NCI-H2081 (cell line): ENCODE measurements around the gene SPECC1.
"Not testable (repeated sequence)": the region's sequence is repeated elsewhere in the genome, so short reads cannot be mapped to it uniquely, and the experiment has no call there.

Experiments used
- DNase-seq, 2 experiments: peaks; one replicate each; lab custom pipeline; 2025; lab: John Stamatoyannopoulos, UW

The SPECC1 gene

GRCh38 chr17:20173091-20173490 is 163.9 kb downstream of the SPECC1 start:
- DNase-seq: no peak

DNA sequence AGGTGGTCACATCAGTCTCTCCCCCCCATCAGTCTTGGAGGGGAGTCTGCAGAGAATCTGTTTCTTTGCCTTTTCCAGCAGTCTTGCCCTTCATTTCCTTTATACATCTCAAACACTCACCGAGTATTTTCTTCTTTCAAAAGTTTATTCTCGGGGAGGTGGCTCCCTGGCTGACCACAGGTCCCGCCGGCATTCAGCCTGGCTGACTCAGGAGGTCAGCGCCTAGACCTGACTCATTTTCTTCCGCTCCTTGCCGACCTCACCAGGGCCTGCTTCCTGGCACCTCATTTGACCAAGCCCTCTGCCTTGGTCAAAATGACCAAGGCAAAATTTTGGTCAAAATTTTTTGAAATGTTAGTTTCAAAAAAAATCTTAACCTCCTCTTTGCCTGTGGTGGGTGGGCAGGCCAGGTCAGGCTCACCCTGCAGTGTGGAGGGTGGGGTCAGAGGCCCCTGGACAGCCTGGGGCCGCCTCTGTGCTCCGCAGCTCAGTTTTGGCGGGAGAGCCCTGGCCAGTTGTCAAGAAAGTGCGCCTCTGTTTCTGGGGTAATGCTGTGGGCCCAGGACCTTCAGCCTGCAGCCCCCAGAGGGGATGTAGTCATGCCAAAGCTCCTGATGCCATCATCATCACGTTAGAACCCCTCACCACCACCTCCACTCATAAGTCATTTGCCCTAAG is 165.6 kb downstream of the SPECC1 start:
- DNase-seq: no peak

GRCh38 chr17:20179041-20179440 is 169.9 kb downstream of the SPECC1 start:
- no peak for DNase-seq

DNA sequence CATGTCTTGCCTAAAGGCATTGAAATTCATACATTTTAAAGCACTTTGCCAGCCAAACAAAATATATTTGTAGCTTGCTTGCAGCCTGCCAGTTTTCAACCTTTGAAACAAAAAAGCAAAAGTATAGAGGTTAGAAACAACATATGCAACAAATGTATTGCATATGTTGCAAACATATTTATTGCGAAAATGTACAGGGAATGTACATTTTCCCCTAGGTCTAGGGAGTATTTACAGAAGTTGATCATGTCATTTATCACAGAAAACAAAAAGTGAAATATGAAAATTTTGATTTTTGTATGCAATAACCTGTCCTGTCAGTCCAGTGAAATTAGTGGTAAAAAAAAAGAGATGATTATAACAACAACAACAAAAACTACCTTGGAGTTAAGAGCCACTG is 171.5 kb downstream of the SPECC1 start:
- DNase-seq: no peak

DNA sequence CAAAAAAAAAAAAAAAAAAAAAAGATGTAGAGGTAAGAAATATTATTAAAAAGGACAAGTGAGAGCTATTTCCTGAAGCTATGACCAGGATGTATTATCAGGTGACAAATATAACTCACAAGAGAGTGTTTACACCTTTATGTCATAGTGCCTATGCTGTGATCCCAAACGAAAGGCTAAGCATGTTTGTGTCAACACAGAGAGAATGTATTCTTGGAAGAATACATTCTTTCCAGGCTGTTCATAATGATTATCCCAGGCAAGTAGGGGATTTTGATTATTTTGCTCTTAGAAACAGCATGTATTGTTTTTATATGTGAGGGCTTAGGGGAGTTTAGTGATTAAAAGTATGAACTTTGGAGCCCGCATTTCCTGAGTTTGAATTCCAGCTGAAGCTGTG is 175.0 kb downstream of the SPECC1 start:
- no peak for DNase-seq

GRCh38 chr17:20184977-20185619 is 175.9 kb downstream of the SPECC1 start:
- no peak for DNase-seq

GRCh38 chr17:20187049-20187448 is 177.9 kb downstream of the SPECC1 start:
- DNase-seq: no peak

- DNase-seq: no peak
Measured at GRCh38 chr17:20189302-20189701, 180.1 kb downstream of the SPECC1 start.

DNA sequence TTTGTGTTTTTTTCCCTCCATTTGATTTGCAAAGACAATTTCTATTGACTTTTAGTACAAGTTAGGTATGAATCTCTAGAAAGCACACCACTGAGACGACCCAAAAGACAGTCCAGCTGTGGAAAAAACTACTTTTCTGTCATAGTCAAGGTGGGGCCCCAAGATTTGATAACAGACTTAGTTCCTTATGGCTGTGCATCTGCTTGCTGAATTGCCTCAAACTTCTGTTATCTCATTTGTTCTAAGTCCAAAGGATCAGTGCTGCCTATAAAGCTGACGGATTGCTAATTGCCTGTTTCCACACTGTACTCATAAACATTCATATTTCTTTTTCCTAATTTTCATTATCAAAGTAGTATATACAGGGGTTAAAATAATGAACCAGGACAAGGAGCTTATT is 180.8 kb downstream of the SPECC1 start:
- DNase-seq: no peak

DNA sequence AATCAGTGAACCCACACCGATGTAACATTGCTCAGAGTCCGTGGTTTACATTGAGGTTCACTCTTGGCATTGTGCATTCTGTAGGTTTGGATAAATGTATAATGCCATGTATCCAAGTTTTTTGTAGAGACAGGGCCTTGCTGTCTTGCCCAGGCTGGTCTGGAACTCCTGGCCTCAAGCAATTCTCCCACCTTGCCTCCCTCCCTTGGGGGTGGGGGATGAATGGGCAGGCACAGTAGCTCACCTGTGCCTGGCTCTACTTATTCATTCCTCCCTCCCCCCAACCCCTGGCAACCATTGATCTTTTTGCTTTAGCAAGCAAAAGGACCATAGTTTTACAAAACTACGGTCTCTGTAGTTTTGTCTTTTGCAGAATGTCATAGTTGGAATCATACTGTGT is 181.4 kb downstream of the SPECC1 start:
- no peak for DNase-seq

GRCh38 chr17:20191056-20191455 is 181.9 kb downstream of the SPECC1 start:
- DNase-seq: no peak

GRCh38 chr17:20196286-20196685 is 187.1 kb downstream of the SPECC1 start:
- not testable (repeated sequence) for DNase-seq

DNA sequence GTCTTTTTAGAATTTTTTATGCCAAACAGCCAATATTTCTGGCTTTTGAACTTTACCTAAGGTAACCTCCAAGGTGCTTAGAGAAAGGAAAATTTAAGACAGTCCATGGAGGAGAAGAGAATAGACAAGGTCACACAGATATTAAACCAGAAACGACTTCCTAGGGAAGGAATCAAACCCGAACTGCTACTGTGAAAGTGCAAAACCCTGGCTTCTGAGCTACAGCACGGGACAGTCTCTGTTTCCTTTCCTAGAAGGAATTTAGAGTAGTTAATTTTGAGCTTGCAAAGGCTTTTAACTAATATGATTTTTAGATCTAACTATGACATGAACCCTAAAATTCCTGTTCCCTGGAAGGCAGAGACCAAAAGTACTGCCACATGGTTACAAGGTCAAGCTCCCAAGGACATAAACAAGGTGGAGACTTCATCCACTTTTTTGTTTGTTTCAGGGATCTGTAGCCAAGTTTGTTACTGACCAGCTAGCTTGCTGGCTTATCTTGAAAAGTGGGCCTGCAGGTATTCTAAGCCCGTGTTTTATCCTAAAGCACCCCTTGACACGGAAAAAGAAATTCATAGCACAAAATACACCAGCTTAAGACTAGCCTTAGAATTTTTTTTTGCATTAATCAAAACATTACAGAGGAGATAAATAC is 188.2 kb downstream of the SPECC1 start:
- no peak for DNase-seq

- DNase-seq: no peak
Measured at GRCh38 chr17:20200016-20200795, 191.0 kb downstream of the SPECC1 start.

DNA sequence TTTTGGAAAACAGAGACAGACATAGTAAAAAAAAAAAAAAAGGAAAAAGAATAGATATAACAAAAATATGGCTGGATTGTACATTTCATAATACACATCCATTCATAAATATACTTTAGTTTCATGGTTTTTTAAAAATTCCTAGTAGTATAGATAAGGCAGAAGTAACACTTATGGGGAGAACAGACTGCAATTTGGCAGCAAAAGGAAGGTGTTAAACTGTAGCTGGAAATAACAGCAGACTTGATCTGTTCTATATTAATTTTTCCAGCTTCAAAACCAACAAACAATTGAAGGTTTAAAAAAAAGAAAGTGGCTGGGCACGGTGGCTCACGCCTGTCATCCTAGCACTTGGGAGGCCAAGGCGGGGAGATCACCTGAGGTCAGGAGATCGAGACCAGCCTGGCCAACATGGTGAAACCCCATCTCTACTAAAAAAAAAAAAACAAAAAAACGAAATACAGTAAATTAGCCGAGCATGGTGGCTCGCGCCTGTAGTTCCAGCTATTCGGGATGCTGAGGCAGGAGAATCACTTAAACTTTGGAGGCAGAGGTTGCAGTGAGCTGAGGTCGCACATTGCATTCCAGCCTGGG is 191.8 kb downstream of the SPECC1 start:
- DNase-seq: no peak

- DNase-seq: no peak
Measured at GRCh38 chr17:20202141-20202621, 193.0 kb downstream of the SPECC1 start.

DNA sequence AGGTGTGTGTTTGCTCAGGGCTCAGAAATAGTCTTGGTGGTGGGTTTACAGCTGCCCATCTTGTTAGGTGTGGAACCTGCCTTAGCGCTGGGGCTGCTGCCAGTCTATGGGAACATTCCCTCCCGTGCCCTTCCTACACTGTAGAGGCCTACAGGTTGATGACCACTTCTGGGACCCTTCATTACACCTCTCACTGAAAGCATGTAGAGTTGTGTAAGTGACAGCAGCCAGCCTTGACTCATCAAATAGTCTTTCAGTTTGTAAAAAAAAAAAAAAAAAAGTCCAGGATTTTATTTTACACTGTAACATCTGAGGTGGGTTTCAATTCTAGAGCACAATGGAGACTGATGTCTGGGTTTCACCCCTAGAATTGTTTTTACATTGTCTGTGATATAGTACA is 193.9 kb downstream of the SPECC1 start:
- no peak for DNase-seq

GRCh38 chr17:20203761-20204263 is 194.7 kb downstream of the SPECC1 start:
- DNase-seq: no peak

DNA sequence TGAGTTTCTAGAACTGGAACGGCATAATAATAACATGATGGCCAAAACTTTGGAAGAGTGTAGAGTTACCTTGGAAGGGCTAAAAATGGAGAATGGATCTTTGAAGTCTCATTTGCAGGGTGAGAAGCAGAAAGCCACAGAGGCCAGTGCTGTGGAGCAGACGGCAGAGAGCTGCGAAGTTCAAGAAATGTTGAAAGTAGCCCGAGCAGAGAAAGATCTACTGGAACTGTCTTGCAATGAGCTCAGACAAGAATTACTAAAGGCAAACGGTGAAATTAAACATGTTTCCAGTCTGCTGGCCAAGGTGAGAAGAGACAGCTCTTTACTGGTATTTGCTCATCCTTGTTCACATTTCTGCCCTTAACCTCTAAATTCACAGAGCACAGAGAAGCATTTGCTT is 196.4 kb downstream of the SPECC1 start:
- no peak for DNase-seq

GRCh38 chr17:20206068-20206467 is 196.9 kb downstream of the SPECC1 start:
- DNase-seq: no peak

- DNase-seq: no peak
Measured at GRCh38 chr17:20206591-20206990, 197.4 kb downstream of the SPECC1 start.
